ENCODE data around the gene CUEDC1. TPM values are rescaled to one million over a fixed set of nuclear protein-coding genes. Genes with fewer than 3 reads are reported as not detected.
A peak's percentile ranks its signal among the peaks of the same experiment; 100 is the strongest.

The CUEDC1 gene
- total RNA-seq, 4 donors from 2014 or later: 20.2 to 27.3 (median 24.6) TPM

DNA sequence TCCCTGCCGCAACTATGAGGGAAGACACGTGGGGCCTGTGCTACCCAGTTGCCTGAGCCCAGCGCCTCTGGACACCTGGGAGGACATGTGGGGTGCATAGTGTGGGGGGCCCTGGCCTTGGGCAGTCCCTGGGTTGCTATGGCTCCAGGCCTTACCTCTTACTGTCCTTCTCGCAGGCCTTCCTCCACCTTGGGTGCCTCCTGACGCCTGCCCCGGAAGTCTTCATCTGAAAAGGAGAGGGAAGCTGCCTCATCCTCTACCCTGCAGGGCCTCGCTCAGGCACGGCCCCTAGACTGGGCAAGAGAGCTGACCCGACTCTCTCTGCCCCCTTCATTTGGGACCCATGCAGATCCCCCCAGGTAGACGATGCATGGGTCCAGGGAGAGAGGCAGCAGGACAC lies 88.9 kb downstream of the CUEDC1 start:
- Histone ChIP-seq H3K27me3 (no peaks in the 10 kb centered on the region), H3K9me3 (no peaks in the 10 kb centered on the region), H3K4me1 (peaks cover 25 to 42% (median 36%) of the 10 kb centered on the region in 4 donors), H3K27ac (no peak overlapping the region), H3K4me3 (no peak overlapping the region), H3K36me3 (no peaks in the 10 kb centered on the region)
- in situ Hi-C loops (cut with MboI; ENCODE audit: low pct_ligation_motif_present in 1 of 4, low pct_unique_long_range_greater_than_20kb in 1 of 4, low sequenced_read_pairs in 3 of 4): loop anchor here in 2 of 4 donors (25.0 kb wide), 2 partner anchors 221 to 246 kb away; partner anchors contain the start of gene DYNLL2 (in 1 of the 2)
- DNase-seq: no peak
- 60 to 85% methylated on average over 1 to 10 of the region's 10 CpGs for WGBS, 2 donors (ENCODE audit: low coverage in 1 of 2)
- TF ChIP-seq POLR2AphosphoS5 (IDR thresholded peaks at IDR 0.05): no peak
- no peak for TF ChIP-seq CTCF (IDR thresholded peaks at IDR 0.05)
- no peak for TF ChIP-seq POLR2A (IDR thresholded peaks at IDR 0.05)
- no peak for TF ChIP-seq EP300 (IDR thresholded peaks at IDR 0.05; ENCODE audit: low read depth)
- intact Hi-C loops (cut with DNase I; ENCODE audit: low total_unique reads): no loop called here

DNA sequence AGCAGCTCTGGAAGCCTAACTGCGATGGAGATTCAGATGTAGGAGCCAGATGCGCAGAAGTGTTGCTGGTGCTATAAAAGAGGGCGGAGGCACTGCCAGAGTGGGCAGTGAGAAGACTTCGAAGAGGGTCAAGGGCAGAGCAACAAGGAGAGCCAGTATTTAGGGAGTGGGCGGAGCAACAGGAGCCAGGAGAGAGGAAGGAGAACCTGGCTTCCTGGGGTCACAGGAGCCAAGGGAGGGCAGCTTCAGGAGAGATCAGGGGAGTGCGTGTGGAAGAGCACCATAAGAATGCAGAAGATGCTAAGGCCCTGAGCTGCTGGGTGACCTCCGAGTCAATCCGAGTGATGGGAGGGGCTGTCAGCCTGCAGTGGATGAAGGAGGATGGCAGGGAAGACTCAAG lies 90.9 kb downstream of the CUEDC1 start:
- intact Hi-C loops (cut with DNase I; ENCODE audit: low total_unique reads): loop anchor here (5.0 kb wide), 1 partner anchor 133 kb away; no protein-coding TSS in a partner anchor
- DNase-seq: no peak
- TF ChIP-seq CTCF (IDR thresholded peaks at IDR 0.05) (no peak), POLR2A (IDR thresholded peaks at IDR 0.05) (no peak), POLR2AphosphoS5 (IDR thresholded peaks at IDR 0.05) (no peak), EP300 (IDR thresholded peaks at IDR 0.05; ENCODE audit: low read depth) (no peak)
- 74 to 80% methylated on average over 8 of the region's 8 CpGs for WGBS, 2 donors (ENCODE audit: low coverage in 1 of 2)
- no peaks in the 10 kb centered on the region for H3K27me3 ChIP-seq
- no peaks in the 10 kb centered on the region for H3K9me3 ChIP-seq
- H3K36me3 ChIP-seq: no peaks in the 10 kb centered on the region
- in situ Hi-C loops (cut with MboI; ENCODE audit: low pct_ligation_motif_present in 1 of 4, low pct_unique_long_range_greater_than_20kb in 1 of 4, low sequenced_read_pairs in 3 of 4): loop anchor here in 2 of 4 donors (25.0 kb wide), 2 partner anchors 223 to 248 kb away; partner anchors contain the start of gene DYNLL2 (in 1 of the 2)
- H3K27ac ChIP-seq: peak overlapping the region in 1 of 4 donors; percentile 90
- no peak overlapping the region for H3K4me3 ChIP-seq
- peaks cover 29 to 52% (median 40%) of the 10 kb centered on the region in 4 donors for H3K4me1 ChIP-seq

GRCh38 chr17:57862694-57863667 lies 92.2 kb downstream of the CUEDC1 start:
- Histone ChIP-seq H3K27me3 (no peaks in the 10 kb centered on the region), H3K9me3 (no peaks in the 10 kb centered on the region), H3K36me3 (no peaks in the 10 kb centered on the region), H3K4me3 (no peak overlapping the region), H3K4me1 (peaks cover 20 to 42% (median 28%) of the 10 kb centered on the region in 4 donors), H3K27ac (peak overlapping the region; percentile 82 to 92 (median 86))
- DNase-seq: no peak
- intact Hi-C loops (cut with DNase I; ENCODE audit: low total_unique reads) (loop anchor here (5.0 kb wide), 1 partner anchor 134 kb away; no protein-coding TSS in a partner anchor), in situ Hi-C loops (cut with MboI; ENCODE audit: low pct_ligation_motif_present in 1 of 4, low pct_unique_long_range_greater_than_20kb in 1 of 4, low sequenced_read_pairs in 3 of 4) (loop anchor here in 2 of 4 donors (25.0 kb wide), 2 partner anchors 224 to 249 kb away; partner anchors contain the start of gene DYNLL2 (in 1 of the 2))
- TF ChIP-seq EP300 (IDR thresholded peaks at IDR 0.05; ENCODE audit: low read depth): no peak
- 64 to 68% methylated on average over 12 to 16 of the region's 16 CpGs for WGBS, 2 donors (ENCODE audit: low coverage in 1 of 2)

- 10% methylated on average over 34 of the region's 58 CpGs; no CpG with 5 or more reads in 1 of the 2 donors for WGBS, 2 donors (ENCODE audit: low coverage in 1 of 2)
- H3K4me1 ChIP-seq: peaks cover 16 to 38% (median 24%) of the 10 kb centered on the region in 4 donors
- TF ChIP-seq POLR2AphosphoS5 (IDR thresholded peaks at IDR 0.05) (peak; percentile 35 to 51 (median 43)), EP300 (IDR thresholded peaks at IDR 0.05; ENCODE audit: low read depth) (no peak), CTCF (IDR thresholded peaks at IDR 0.05) (no peak)
- peak overlapping the region; percentile 82 to 92 (median 86) for H3K27ac ChIP-seq
- in situ Hi-C loops (cut with MboI; ENCODE audit: low pct_ligation_motif_present in 1 of 4, low pct_unique_long_range_greater_than_20kb in 1 of 4, low sequenced_read_pairs in 3 of 4): loop anchor here in 2 of 4 donors (25.0 kb wide), 2 partner anchors 225 to 250 kb away; partner anchors contain the start of gene DYNLL2 (in 1 of the 2)
- no peaks in the 10 kb centered on the region for H3K36me3 ChIP-seq
- intact Hi-C loops (cut with DNase I; ENCODE audit: low total_unique reads): loop anchor here (5.0 kb wide), 1 partner anchor 135 kb away; no protein-coding TSS in a partner anchor
- no peaks in the 10 kb centered on the region for H3K27me3 ChIP-seq
- H3K9me3 ChIP-seq: no peaks in the 10 kb centered on the region
- peak; percentile 66 for DNase-seq
- H3K4me3 ChIP-seq: peak overlapping the region; percentile 21 to 63 (median 42)
These were observed 93.2 kb downstream of the CUEDC1 start for GRCh38 chr17:57861790-57862693.

Measured in transverse colon (tissue), 4 donors.